NT2/D1 (cell line): ENCODE measurements around the gene HMGCL.
"Not testable (repeated sequence)": the region's sequence is repeated elsewhere in the genome, so short reads cannot be mapped to it uniquely, and the experiment has no call there.

ENCODE experiments used
- DNase-seq: peaks from one replicate; pipeline ENCODE4 v3.0.0-alpha.2; 2011; ENCODE audit warnings: low read depth, low spot score
- H3K27me3 ChIP-seq: 2 replicates; pipeline ENCODE4 v1.6.0; 2011; ENCODE audit warnings: mild to moderate bottlenecking; ENCODE audit not compliant: insufficient read length, insufficient read depth
- H3K36me3 ChIP-seq: 2 replicates; pipeline ENCODE4 v1.6.1; 2011; ENCODE audit warnings: mild to moderate bottlenecking, low read length, mixed read lengths; ENCODE audit not compliant: insufficient read depth, insufficient read length
- H3K4me1 ChIP-seq: 2 replicates; pipeline ENCODE4 v1.5.1; 2011; ENCODE audit not compliant: insufficient read depth, insufficient read length
- H3K4me3 ChIP-seq: 2 replicates; pipeline ENCODE4 v1.5.1; 2011; ENCODE audit warnings: low read depth; ENCODE audit not compliant: insufficient read length
- H3K9ac ChIP-seq: 2 replicates; pipeline ENCODE4 v1.6.0; 2011; ENCODE audit warnings: low read depth; ENCODE audit not compliant: insufficient read length
- H3K9me3 ChIP-seq: 2 replicates; pipeline ENCODE4 v1.5.1; 2011; ENCODE audit warnings: mild to moderate bottlenecking, low read length; ENCODE audit not compliant: insufficient read depth
- SUZ12 ChIP-seq: IDR thresholded peaks from 2 replicates; pipeline ENCODE4 v1.6.1; 2011; ENCODE audit not compliant: insufficient read length, insufficient read depth; ENCODE audit errors: extremely low read depth
- YY1 ChIP-seq: IDR thresholded peaks from 2 replicates; pipeline ENCODE4 v1.6.1; 2011; ENCODE audit not compliant: insufficient read length, insufficient read depth
- ZNF274 ChIP-seq: IDR thresholded peaks from 2 replicates; pipeline ENCODE4 v1.6.1; 2011; ENCODE audit warnings: mild to moderate bottlenecking, low read depth, low read length

Gene HMGCL

DNA sequence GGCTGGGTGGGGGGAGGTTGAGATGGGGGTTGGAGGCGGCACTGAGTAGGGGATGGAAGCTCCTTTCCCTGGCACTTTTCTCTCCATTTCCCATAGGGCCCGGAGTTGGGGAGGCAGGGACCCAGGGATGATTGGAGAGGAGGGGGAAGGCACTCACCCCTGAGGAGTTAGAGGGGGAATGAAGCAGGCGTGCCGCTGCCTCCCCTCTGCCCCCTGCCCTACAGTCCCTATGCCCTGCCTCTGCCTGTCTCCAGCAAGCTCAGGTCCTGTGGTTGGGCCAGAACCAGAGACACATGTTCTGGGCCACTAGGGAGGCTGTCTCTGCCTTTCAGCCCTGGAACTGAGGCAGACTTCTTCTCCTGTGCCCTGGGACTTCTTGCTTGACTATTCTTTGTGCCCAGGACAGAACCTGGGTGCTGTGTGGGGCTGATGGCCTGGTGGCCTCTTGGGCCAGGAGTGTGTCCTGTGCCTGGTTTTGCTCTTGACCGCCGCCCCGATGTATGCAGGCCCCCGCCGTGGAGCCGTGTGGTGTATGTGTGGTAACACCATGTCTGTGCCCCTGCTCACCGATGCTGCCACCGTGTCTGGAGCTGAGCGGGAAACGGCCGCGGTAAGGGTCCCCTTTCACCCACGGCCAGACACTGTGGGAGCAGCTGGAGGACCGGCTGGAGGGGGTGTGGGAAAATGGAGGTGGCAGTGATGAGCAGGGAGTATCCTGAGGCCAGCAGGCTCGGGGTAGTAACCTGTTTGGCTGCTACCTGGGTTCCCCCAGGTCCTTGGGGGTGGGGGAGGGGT, 32.9 kb downstream of the HMGCL start:
- H3K4me1 ChIP-seq: peaks cover 2% of the 10 kb centered on the region
- H3K9me3 ChIP-seq: no peaks in the 10 kb centered on the region
- DNase-seq: no peak
- peaks cover 51% of the 10 kb centered on the region for H3K36me3 ChIP-seq
- peak overlapping the region; percentile 83 for H3K4me3 ChIP-seq
- peak overlapping the region; percentile 80 for H3K9ac ChIP-seq
- no peaks in the 10 kb centered on the region for H3K27me3 ChIP-seq
- TF ChIP-seq ZNF274 (no peak), YY1 (no peak), SUZ12 (no peak)

DNA sequence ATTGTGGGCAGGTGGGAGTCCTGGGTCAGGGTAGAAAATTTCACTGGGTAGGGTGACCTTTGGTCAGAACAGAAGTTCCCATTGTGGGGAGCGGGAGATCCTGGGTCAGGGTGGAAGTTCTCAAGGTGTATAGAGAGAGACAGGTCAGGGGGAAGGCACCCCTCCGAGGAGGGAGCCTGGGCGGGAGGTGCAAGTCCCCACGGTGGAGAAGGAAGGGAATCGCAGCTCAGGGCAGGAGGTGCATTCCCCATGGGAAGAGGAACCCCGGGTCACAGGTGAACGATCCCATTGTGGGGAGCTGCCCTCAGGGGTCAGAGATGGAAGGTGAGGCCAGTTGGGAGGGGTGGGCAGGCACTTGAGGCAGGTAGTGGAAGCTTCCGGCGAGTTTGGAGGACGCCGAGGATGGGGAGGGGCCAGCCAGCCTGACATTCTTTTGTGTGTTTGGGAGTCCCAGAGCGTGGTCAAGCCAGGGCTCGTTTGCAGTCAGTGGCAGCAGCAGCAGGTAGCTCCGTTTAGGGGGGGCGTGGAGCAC, 33.6 kb downstream of the HMGCL start:
- peak overlapping the region; percentile 84 for H3K9ac ChIP-seq
- no peaks in the 10 kb centered on the region for H3K27me3 ChIP-seq
- peaks cover 2% of the 10 kb centered on the region for H3K4me1 ChIP-seq
- H3K4me3 ChIP-seq: peak overlapping the region; percentile 83
- TF ChIP-seq ZNF274 (no peak), SUZ12 (no peak), YY1 (no peak)
- peaks cover 52% of the 10 kb centered on the region for H3K36me3 ChIP-seq
- DNase-seq: no peak
- H3K9me3 ChIP-seq: no peaks in the 10 kb centered on the region

DNA sequence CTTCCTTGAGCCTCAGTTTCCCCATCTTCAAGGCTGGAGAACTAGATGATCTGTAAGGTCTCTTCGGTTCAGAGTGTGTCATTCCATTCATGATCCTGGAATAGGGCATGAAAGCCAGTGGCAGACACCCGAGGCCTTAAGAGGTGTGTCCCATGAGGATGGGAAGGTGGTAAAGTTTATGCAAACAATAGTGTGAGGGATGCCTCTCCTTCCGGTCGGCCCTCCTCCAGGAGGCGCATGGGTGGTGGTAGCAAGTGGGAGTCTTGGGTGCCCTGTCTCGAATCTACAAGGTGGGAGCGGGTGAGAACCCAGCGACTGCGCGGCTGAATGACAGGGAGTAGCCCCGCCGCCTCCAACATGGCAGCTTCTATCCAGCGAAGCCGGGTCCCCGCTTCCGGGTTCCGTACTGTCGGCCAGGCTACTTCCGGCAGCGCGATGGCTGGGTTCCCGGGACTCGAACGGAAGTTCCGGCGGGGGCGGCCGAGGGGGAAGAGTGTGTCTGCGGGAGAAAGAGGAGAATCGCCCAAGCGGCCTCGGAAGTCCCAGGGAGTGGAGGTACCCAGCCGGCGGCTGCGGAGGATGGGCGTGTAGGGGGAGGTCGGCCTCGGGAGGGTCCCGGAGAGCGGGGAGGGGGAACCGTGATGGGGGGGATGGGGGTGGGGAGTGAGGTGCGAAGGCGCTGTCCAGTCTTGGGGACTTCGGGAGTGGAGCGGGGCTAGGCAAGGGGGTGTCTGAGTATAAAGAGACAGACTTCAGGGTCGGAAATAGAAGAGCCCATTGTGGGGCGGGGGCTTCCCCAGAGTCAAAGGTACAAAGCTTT, 34.3 kb downstream of the HMGCL start, which contains the start of gene LYPLA2:
LYPLA2 (plus strand) TSS at position 450 of the 820 bp plus-strand sequence. CDS start 1,538 bp downstream, outside the sequence.
- no peaks in the 10 kb centered on the region for H3K27me3 ChIP-seq
- no peaks in the 10 kb centered on the region for H3K9me3 ChIP-seq
- TF ChIP-seq SUZ12: no peak
- peak; percentile 82 for TF ChIP-seq YY1
- peaks cover 53% of the 10 kb centered on the region for H3K36me3 ChIP-seq
- peaks cover 2% of the 10 kb centered on the region for H3K4me1 ChIP-seq
- DNase-seq: no peak
- H3K9ac ChIP-seq: peak within 1 kb of the TSS; percentile 84
- peak within 1 kb of the TSS; percentile 83 for H3K4me3 ChIP-seq

DNA sequence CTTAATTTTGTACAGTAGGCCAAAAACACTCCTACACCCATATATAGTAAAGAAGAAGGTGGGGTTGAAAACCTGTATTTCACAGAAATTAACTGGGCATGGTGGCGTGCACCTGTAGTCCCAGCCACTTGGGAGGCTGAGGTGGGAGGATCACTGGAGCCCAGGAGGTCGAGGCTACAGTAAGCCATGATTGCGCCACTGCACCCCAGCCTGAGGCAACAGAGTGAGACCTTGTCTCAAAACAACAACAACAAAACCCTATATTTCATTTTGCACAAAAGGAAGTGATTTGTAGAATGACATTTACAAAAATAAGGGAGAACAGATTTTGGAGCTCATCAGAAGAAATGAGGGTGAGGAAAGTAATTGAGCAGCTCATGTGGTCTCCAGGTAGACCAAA, 36.5 kb downstream of the HMGCL start:
- Histone ChIP-seq H3K4me1 (peaks cover 2% of the 10 kb centered on the region), H3K9me3 (no peaks in the 10 kb centered on the region), H3K27me3 (no peaks in the 10 kb centered on the region), H3K9ac (no peak overlapping the region), H3K4me3 (no peak overlapping the region), H3K36me3 (peaks cover 40% of the 10 kb centered on the region)
- DNase-seq: no peak
- no peak for TF ChIP-seq YY1
- no peak for TF ChIP-seq SUZ12
- TF ChIP-seq ZNF274: no peak

DNA sequence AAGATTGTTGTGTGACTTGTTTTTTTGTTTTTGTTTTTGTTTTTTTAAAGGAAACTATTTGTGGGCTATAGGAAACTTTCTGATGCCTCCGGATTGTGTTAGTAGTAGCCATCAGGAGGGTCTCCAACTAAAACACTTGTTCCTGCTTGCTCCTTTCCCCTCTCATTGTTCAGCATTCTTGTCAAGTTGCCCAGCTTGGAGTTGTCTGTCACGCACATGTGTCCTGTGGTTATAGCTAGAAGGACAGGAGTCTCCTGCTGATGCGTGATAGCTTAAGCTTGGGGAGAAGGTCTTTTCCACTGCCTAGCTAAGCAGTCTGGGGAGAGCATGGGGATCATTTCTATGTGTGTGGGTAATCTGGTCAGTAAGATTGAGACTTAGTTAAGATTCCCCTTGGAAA, 37.5 kb downstream of the HMGCL start:
- H3K9me3 ChIP-seq: no peaks in the 10 kb centered on the region
- TF ChIP-seq SUZ12 (no peak), YY1 (no peak), ZNF274 (no peak)
- H3K9ac ChIP-seq: no peak overlapping the region
- H3K4me1 ChIP-seq: peaks cover 2% of the 10 kb centered on the region
- DNase-seq: no peak
- H3K27me3 ChIP-seq: no peaks in the 10 kb centered on the region
- H3K36me3 ChIP-seq: peaks cover 31% of the 10 kb centered on the region
- H3K4me3 ChIP-seq: no peak overlapping the region

DNA sequence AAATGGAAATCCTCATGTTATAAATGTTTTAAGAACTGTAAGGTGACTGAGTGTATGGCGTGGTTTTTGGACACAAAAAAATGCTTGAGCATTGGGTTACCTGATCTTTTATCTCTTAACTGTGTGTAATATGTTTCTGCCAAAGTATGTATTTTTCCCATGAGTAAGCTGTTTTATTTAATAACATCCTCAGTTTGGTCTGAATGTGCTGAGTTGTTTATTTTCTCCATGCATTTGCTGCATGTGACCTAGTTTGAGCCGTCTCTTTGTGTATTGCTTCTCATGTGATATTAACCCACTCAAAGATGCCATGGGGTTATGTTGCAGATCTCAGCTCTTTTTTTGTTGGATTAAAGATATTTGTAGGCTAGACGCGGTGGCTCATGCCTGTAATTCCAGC, 40.4 kb downstream of the HMGCL start:
- TF ChIP-seq SUZ12 (no peak), YY1 (no peak), ZNF274 (no peak)
- H3K4me3 ChIP-seq: no peak overlapping the region
- no peak overlapping the region for H3K9ac ChIP-seq
- H3K36me3 ChIP-seq: peaks cover 47% of the 10 kb centered on the region
- DNase-seq: no peak
- no peaks in the 10 kb centered on the region for H3K9me3 ChIP-seq
- peaks cover 2% of the 10 kb centered on the region for H3K4me1 ChIP-seq
- no peaks in the 10 kb centered on the region for H3K27me3 ChIP-seq

DNA sequence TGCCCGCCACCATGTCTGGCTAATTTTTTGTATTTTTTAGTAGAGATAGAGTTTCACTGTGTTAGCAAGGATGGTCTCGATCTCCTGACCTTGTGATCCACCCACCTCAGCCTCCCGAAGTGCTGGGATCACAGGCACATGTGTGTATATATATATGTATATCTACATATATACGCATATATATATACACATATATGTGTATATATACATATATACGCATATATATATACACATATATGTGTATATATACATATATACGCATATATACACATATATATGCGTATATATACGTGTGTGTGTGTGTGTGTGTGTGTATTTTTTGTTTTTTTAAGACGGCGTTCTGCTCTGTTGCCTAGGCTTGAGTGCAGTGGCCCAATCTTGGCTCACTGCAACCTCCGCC, 42.1 kb downstream of the HMGCL start:
- not testable (repeated sequence) for DNase-seq, H3K4me1 ChIP-seq, H3K27me3 ChIP-seq, H3K9me3 ChIP-seq, H3K4me3 ChIP-seq, H3K9ac ChIP-seq
- peaks cover 50% of the 10 kb centered on the region for H3K36me3 ChIP-seq
